H1 (cell line): ENCODE results near the gene KISS1R. TPM values are rescaled to one million over a fixed set of nuclear protein-coding genes. Genes with fewer than 3 reads are reported as not detected.
"Not testable (repeated sequence)": the region's sequence is repeated elsewhere in the genome, so short reads cannot be mapped to it uniquely, and the experiment has no call there.

Source experiments
- CTCF ChIA-PET: fragments of 300-600 bp; sonication (Branson Sonifier 250); formaldehyde crosslinking; loops from one replicate; lab custom pipeline; 2021; ENCODE audit not compliant: partially characterized antibody; lab: Charles Lee
- POLR2A ChIA-PET: fragments of 300-600 bp; sonication (Branson Sonifier 250); formaldehyde crosslinking; loops from one replicate; lab custom pipeline; 2021; ENCODE audit warnings: inconsistent platforms; ENCODE audit not compliant: partially characterized antibody; lab: Charles Lee
- DNase-seq, 2 experiments: peaks; one replicate each; pipeline versions ENCODE4 v3.0.0 to v3.0.0-alpha.2; 2010 to 2022; ENCODE audit warnings: low spot score in 2 of 2, low read depth in 1 of 2, mixed read lengths in 1 of 2
- FAIRE-seq: peaks from 2 replicates; lab custom pipeline; 2011; peaks lifted over from hg19 to GRCh38; lab: Jason Lieb, UNC
- H2AFZ ChIP-seq: 2 replicates; pipeline ENCODE4 v1.8.1; 2012; ENCODE audit warnings: low read length, inconsistent platforms
- H2AK5ac ChIP-seq: 2 replicates; pipeline ENCODE4 v1.6.1; 2013; ENCODE audit warnings: low read depth, low read length
- H2BK120ac ChIP-seq: replicated peaks from 2 replicates; pipeline ENCODE3; 2013; ENCODE audit warnings: low read depth, low read length, inconsistent platforms
- H2BK12ac ChIP-seq: 2 replicates; pipeline ENCODE4 v1.6.1; 2013; ENCODE audit warnings: low read depth, low read length
- H2BK15ac ChIP-seq: 2 replicates; pipeline ENCODE4 v1.6.1; 2013; ENCODE audit warnings: low read length
- H2BK20ac ChIP-seq: 2 replicates; pipeline ENCODE4 v1.6.1; 2013; ENCODE audit warnings: low read length
- H2BK5ac ChIP-seq: 2 replicates; pipeline ENCODE4 v1.6.1; 2013; ENCODE audit warnings: low read depth, low read length
- H3K14ac ChIP-seq: 2 replicates; pipeline ENCODE4 v1.6.1; 2013; ENCODE audit warnings: inconsistent platforms; ENCODE audit not compliant: insufficient read length
- H3K18ac ChIP-seq: 2 replicates; pipeline ENCODE4 v1.6.1; 2013; ENCODE audit warnings: low read length; ENCODE audit errors: extremely low read depth
- H3K23ac ChIP-seq: 2 replicates; pipeline ENCODE4 v1.6.1; 2013; ENCODE audit warnings: inconsistent platforms; ENCODE audit not compliant: insufficient read length
- H3K23me2 ChIP-seq: 2 replicates; pipeline ENCODE4 v1.6.1; 2013; ENCODE audit warnings: low read depth, low read length
- H3K27ac ChIP-seq: 2 replicates; pipeline ENCODE4 v1.6.1; 2011; ENCODE audit warnings: low read depth, low read length, inconsistent platforms
- H3K27me3 ChIP-seq, 4 experiments: replicated peaks in 1 of 4; 1 replicate in 1 of 4; 2 replicates in 3 of 4; pipeline versions ENCODE4 v1.6.1 to v1.8.1; 2011 to 2013; ENCODE audit warnings: low read length in 3 of 4, mild to moderate bottlenecking in 3 of 4, inconsistent platforms in 2 of 4, mixed read lengths in 2 of 4, moderate library complexity in 1 of 4; ENCODE audit not compliant: control insufficient read depth in 3 of 4, insufficient read depth in 3 of 4; ENCODE audit errors: extremely low read depth in 1 of 4
- H3K36me3 ChIP-seq, 4 experiments: 2 replicates each; pipeline versions ENCODE4 v1.6.1 to v1.8.1; 2011 to 2013; ENCODE audit warnings: mild to moderate bottlenecking in 4 of 4, low read length in 3 of 4, moderate library complexity in 2 of 4, control low read depth in 1 of 4, inconsistent platforms in 1 of 4; ENCODE audit not compliant: insufficient read depth in 4 of 4, control insufficient read depth in 2 of 4
- H3K4ac ChIP-seq: replicated peaks from 2 replicates; pipeline ENCODE3; 2013; ENCODE audit warnings: low read length, low read depth, mixed read lengths, inconsistent platforms; ENCODE audit not compliant: insufficient read length
- H3K4me1 ChIP-seq, 4 experiments: replicated peaks in 1 of 4; 1 replicate in 1 of 4; 2 replicates in 3 of 4; pipeline versions ENCODE4 v1.6.1 to v1.8.1; 2011 to 2013; ENCODE audit warnings: low read length in 3 of 4, inconsistent platforms in 2 of 4, mixed read lengths in 1 of 4; ENCODE audit not compliant: insufficient read depth in 4 of 4, control insufficient read depth in 3 of 4
- H3K4me2 ChIP-seq, 2 experiments: 2 replicates each; pipeline versions ENCODE4 v1.6.1 to v1.8.1; 2011 to 2013; ENCODE audit warnings: low read depth in 2 of 2, low read length in 2 of 2, control low read depth in 1 of 2, inconsistent platforms in 1 of 2, mild to moderate bottlenecking in 1 of 2; ENCODE audit not compliant: insufficient read depth in 1 of 2
- H3K4me3 ChIP-seq, 4 experiments: fragments of 200-600, 300-600 bp in 1 of 4; sonication (generic), shearing (Covaris generic), sonication (Bioruptor Twin) in 1 of 4; 2 replicates each; pipeline versions ENCODE4 v1.5.1 to v1.8.1; 2011 to 2016; ENCODE audit warnings: low read length in 4 of 4, low read depth in 3 of 4, control low read depth in 2 of 4, inconsistent platforms in 2 of 4, mild to moderate bottlenecking in 2 of 4, mixed read lengths in 1 of 4, moderate library complexity in 1 of 4; ENCODE audit not compliant: insufficient read depth in 2 of 4; ENCODE audit errors: extremely low read depth in 1 of 4
- H3K56ac ChIP-seq: replicated peaks from 2 replicates; pipeline ENCODE3; 2013; ENCODE audit warnings: low read depth, mild to moderate bottlenecking, mixed read lengths, low read length, inconsistent platforms; ENCODE audit not compliant: insufficient read length
- H3K79me1 ChIP-seq: 2 replicates; pipeline ENCODE4 v1.6.1; 2013; ENCODE audit warnings: low read depth, low read length, control low read depth
- H3K79me2 ChIP-seq, 2 experiments: 2 replicates each; pipeline versions ENCODE4 v1.6.1 to v1.8.1; 2012 to 2013; ENCODE audit warnings: low read length in 2 of 2, mild to moderate bottlenecking in 2 of 2, inconsistent platforms in 1 of 2; ENCODE audit not compliant: insufficient read depth in 2 of 2, control insufficient read depth in 1 of 2
- H3K9ac ChIP-seq, 4 experiments: replicated peaks in 1 of 4; 1 replicate in 1 of 4; 2 replicates in 3 of 4; pipeline versions ENCODE4 v1.6.1 to v1.8.1; 2011 to 2013; ENCODE audit warnings: low read depth in 3 of 4, low read length in 3 of 4, control low read depth in 2 of 4, mild to moderate bottlenecking in 2 of 4, moderate library complexity in 2 of 4, inconsistent platforms in 1 of 4; ENCODE audit errors: extremely low read depth in 1 of 4
- H3K9me3 ChIP-seq, 2 experiments: 2 replicates each; pipeline versions ENCODE4 v1.6.1 to v1.8.1; 2012 to 2013; ENCODE audit warnings: mild to moderate bottlenecking in 2 of 2, moderate library complexity in 2 of 2, control low read depth in 1 of 2, inconsistent platforms in 1 of 2, low read depth in 1 of 2, low read length in 1 of 2, mixed read lengths in 1 of 2; ENCODE audit not compliant: insufficient read depth in 2 of 2
- H4K20me1 ChIP-seq, 2 experiments: replicated peaks in 1 of 2; 2 replicates each; pipeline versions ENCODE3 to v1.8.1; 2011 to 2013; ENCODE audit warnings: inconsistent platforms in 2 of 2, low read length in 2 of 2, mild to moderate bottlenecking in 1 of 2; ENCODE audit not compliant: insufficient read depth in 2 of 2, control insufficient read depth in 1 of 2
- H4K5ac ChIP-seq: 2 replicates; pipeline ENCODE4 v1.6.1; 2013; ENCODE audit warnings: low read length, low read depth, mixed read lengths, inconsistent platforms; ENCODE audit not compliant: insufficient read length
- H4K8ac ChIP-seq: 2 replicates; pipeline ENCODE4 v1.8.0; 2013; ENCODE audit warnings: mild to moderate bottlenecking, moderate library complexity, low read length, inconsistent platforms; ENCODE audit not compliant: insufficient read depth; ENCODE audit errors: extremely low read depth
- H4K91ac ChIP-seq: replicated peaks from 2 replicates; pipeline ENCODE3; 2013; ENCODE audit warnings: low read length, mixed read lengths, inconsistent platforms; ENCODE audit not compliant: insufficient read length
- WGBS, 2 experiments: shearing (Covaris generic) in 1 of 2; methylation state at CpG; one replicate each; pipeline versions ENCODE4 v1.1.6 to v1.1.7; 2013 to 2015; ENCODE audit warnings: low lambda C conversion rate in 2 of 2, mixed read lengths in 2 of 2, inconsistent platforms in 1 of 2, low coverage in 1 of 2, missing lambda C conversion rate in 1 of 2; ENCODE audit not compliant: insufficient replicate concordance in 2 of 2, insufficient coverage in 1 of 2, insufficient read length in 1 of 2; ENCODE audit errors: extremely low coverage in 1 of 2, missing lambda C conversion rate in 1 of 2; 5-methylcytosine and 5-hydroxymethylcytosine counted together
- polyA plus RNA-seq, 7 experiments: library from polyadenylated mRNA; depleted of rRNA in 3 of 7; stranded (reverse) in 5 of 7; unstranded in 2 of 7; fragments of >200 nt in 5 of 7; fragments of 200-250 nt in 2 of 7; gene quantifications; 1 replicate in 5 of 7; 2 replicates in 1 of 7; 4 replicates in 1 of 7; pipeline versions ENCODE4 v1.2.1 to v1.2.3, GENCODE V29; 2011 to 2013; ENCODE audit warnings: missing spikeins in 2 of 7, mixed read lengths in 2 of 7
- total RNA-seq: library from RNA; stranded (reverse); fragmentation: NEBNext Ultra II Directional; extraction: Animal tissue kit (Norgen Biotek cat#: 25700); gene quantifications from 2 replicates; pipeline ENCODE4 v1.2.1, GENCODE V29; 2021

The KISS1R gene
- total and polyA plus RNA-seq, 2 of the 8 experiments (the other 6 are each of a cell fraction or from before 2014, with no cell fraction given): 2.3 to 2.7 TPM

GRCh38 chr19:878751-879561 lies 38.2 kb upstream of the KISS1R start:
- POLR2A ChIA-PET: interaction anchor here (0.6 to 11.5 kb wide), 6 partner anchors 11 to 184 kb away, joined by 3 to 82 read pairs (median 3); partner anchors contain the start of genes MED16, RNU6-9 and WDR18
- H3K9ac ChIP-seq, H2BK15ac ChIP-seq: not testable (repeated sequence)

More at GRCh38 chr19:878751-879561, 38.2 kb upstream of the KISS1R start:
- H3K9me3 ChIP-seq, H3K4ac ChIP-seq, H3K4me2 ChIP-seq, FAIRE-seq, H3K56ac ChIP-seq, H3K23me2 ChIP-seq, H2BK5ac ChIP-seq, H3K27me3 ChIP-seq, H3K4me3 ChIP-seq, H2AFZ ChIP-seq, H4K20me1 ChIP-seq, H3K79me2 ChIP-seq, H4K8ac ChIP-seq, H3K79me1 ChIP-seq, H4K5ac ChIP-seq, H3K4me1 ChIP-seq, H3K18ac ChIP-seq, DNase-seq, H4K91ac ChIP-seq, H2BK20ac ChIP-seq, H2AK5ac ChIP-seq, H2BK120ac ChIP-seq, H3K23ac ChIP-seq, H3K27ac ChIP-seq, H2BK12ac ChIP-seq, H3K14ac ChIP-seq: not testable (repeated sequence)
- 73% methylated on average over 10 of the region's 24 CpGs; no CpG with 5 or more reads in 1 of the 2 experiments for WGBS, 2 experiments
- CTCF ChIA-PET: interaction anchor here (0.7 to 3.2 kb wide), 7 partner anchors 9 to 273 kb away, joined by 3 to 12 read pairs (median 3); no protein-coding TSS in a partner anchor
- H3K36me3 ChIP-seq: peaks cover 0 to 14% (median 4%) of the 10 kb centered on the region in 4 experiments; a peak in 5 of 8 replicates
